K562 (cell line): ENCODE data around the gene DIPK1B. TPM values are rescaled to one million over a fixed set of nuclear protein-coding genes. Genes with fewer than 3 reads are reported as not detected.

Experiments used
- CEBPZ ChIP-seq: fragments of 150-350 bp; IDR thresholded peaks from 2 replicates; pipeline ENCODE4 v1.6.1; 2014; ENCODE audit warnings: low read depth, mild to moderate bottlenecking, low read length, borderline replicate concordance
- DEAF1 ChIP-seq: fragments of 450-650 bp; formaldehyde crosslinking; IDR thresholded peaks from 2 replicates; pipeline ENCODE4 v1.4.0; 2020; ENCODE audit warnings: mild to moderate bottlenecking, moderate library complexity
- FOS ChIP-seq: IDR thresholded peaks from 3 replicates; pipeline ENCODE4 v1.6.1; 2011; ENCODE audit not compliant: insufficient read length; ENCODE audit errors: extremely low read depth
- FOXP1 ChIP-seq: sonication (generic); formaldehyde crosslinking; IDR thresholded peaks from 2 replicates; pipeline ENCODE4 v1.8.0; 2022; ENCODE audit warnings: mild to moderate bottlenecking, missing genetic modification reagents
- JUNB ChIP-seq: fragments of 450-650 bp; formaldehyde crosslinking; conservative IDR thresholded peaks from 2 replicates; pipeline ENCODE4 v1.4.0; 2020; ENCODE audit warnings: mild to moderate bottlenecking
- KLF1 ChIP-seq: fragments of 450-650 bp; IDR thresholded peaks from 2 replicates; pipeline ENCODE4 v1.6.1; 2016; ENCODE audit warnings: missing genetic modification characterization, missing compliant biosample characterization
- MBD1 ChIP-seq: fragments of 250-450 bp; sonication (Bioruptor Pico); IDR thresholded peaks from 2 replicates; pipeline ENCODE4 v1.8.0; 2022; ENCODE audit warnings: inconsistent platforms
- POLR2B ChIP-seq: fragments of 450-650 bp; IDR thresholded peaks from 2 replicates; pipeline ENCODE4 v1.6.1; 2018; ENCODE audit warnings: low read depth; ENCODE audit not compliant: partially characterized antibody
- RB1 ChIP-seq: fragments of 450-650 bp; IDR thresholded peaks from 2 replicates; pipeline ENCODE4 v1.6.1; 2017; ENCODE audit warnings: low read depth, mild to moderate bottlenecking
- SAP30 ChIP-seq: fragments of 200-600 bp; sonication (generic); IDR thresholded peaks from 2 replicates; pipeline ENCODE4 v1.6.1; 2012; ENCODE audit warnings: borderline replicate concordance, low read depth, mild to moderate bottlenecking, moderate library complexity, low read length, control low read depth, inconsistent platforms; ENCODE audit not compliant: insufficient read depth, poor library complexity, severe bottlenecking
- SETDB1 ChIP-seq: IDR thresholded peaks from one replicate; pipeline ENCODE4 v1.6.1; 2012; ENCODE audit warnings: low read length, control low read depth, inconsistent platforms
- SMARCA4 ChIP-seq: fragments of 450-650 bp; IDR thresholded peaks from 2 replicates; pipeline ENCODE4 v1.6.1; 2016
- STAT5A ChIP-seq: IDR thresholded peaks from 2 replicates; pipeline ENCODE4 v1.6.1; 2012; ENCODE audit warnings: low read length, inconsistent platforms, borderline replicate concordance
- TARDBP ChIP-seq: fragments of 450-650 bp; IDR thresholded peaks from 2 replicates; pipeline ENCODE4 v1.6.1; 2016
- TCF7 ChIP-seq: sonication (generic); IDR thresholded peaks from 2 replicates; pipeline ENCODE4 v1.6.1; 2016; ENCODE audit warnings: antibody characterized with exemption, borderline replicate concordance
- ZNF24 ChIP-seq: fragments of 450-650 bp; IDR thresholded peaks from 2 replicates; pipeline ENCODE4 v1.6.1; 2016
- ZNF384 ChIP-seq: IDR thresholded peaks from 2 replicates; pipeline ENCODE4 v1.6.1; 2012; ENCODE audit warnings: low read depth, low read length, improper control_type of control experiment
- ZNF766 ChIP-seq: fragments of 200-800 bp; sonication (Bioruptor generic); conservative IDR thresholded peaks from 2 replicates; pipeline ENCODE4 v1.6.1; 2016; ENCODE audit warnings: missing genetic modification characterization, missing compliant biosample characterization
- polyA plus RNA-seq, 8 experiments: library from polyadenylated mRNA; depleted of rRNA in 4 of 8; stranded (reverse) in 5 of 8; unstranded in 3 of 8; fragments of >200 nt; fragmentation: Nextera tagmentation in 2 of 8; fragmentation: Illumina TruSeq in 1 of 8; extraction: Ambion mirVana in 2 of 8; extraction: Trizol in 1 of 8; gene quantifications; 2 replicates each; pipeline versions ENCODE4 v1.2.1 to v1.2.3, GENCODE V29; 2011 to 2014; ENCODE audit warnings: inconsistent platforms in 1 of 8, missing spikeins in 1 of 8
- total RNA-seq, 7 experiments: library from RNA; depleted of rRNA in 6 of 7; stranded (reverse); fragments of >200 nt in 6 of 7; fragmentation: Illumina TruSeq in 2 of 7; extraction: Trizol in 2 of 7; gene quantifications; 2 replicates each; pipeline versions ENCODE4 v1.2.1 to v1.2.3, GENCODE V29; 2011 to 2021; ENCODE audit warnings: low replicate concordance in 1 of 7
- TF ChIP-seq, protein P1 (sequence below): fragments of 450-650 bp; IDR thresholded peaks from 2 replicates; pipeline ENCODE4 v1.7.1; 2018; ENCODE audit warnings: mild to moderate bottlenecking, low read depth; ENCODE audit not compliant: partially characterized antibody

Gene DIPK1B
- total and polyA plus RNA-seq, 9 of the 15 experiments (the other 6 are each of a cell fraction or from before 2014, with no cell fraction given), result 0.08 to 22.3 (median 5.9) TPM

DNA sequence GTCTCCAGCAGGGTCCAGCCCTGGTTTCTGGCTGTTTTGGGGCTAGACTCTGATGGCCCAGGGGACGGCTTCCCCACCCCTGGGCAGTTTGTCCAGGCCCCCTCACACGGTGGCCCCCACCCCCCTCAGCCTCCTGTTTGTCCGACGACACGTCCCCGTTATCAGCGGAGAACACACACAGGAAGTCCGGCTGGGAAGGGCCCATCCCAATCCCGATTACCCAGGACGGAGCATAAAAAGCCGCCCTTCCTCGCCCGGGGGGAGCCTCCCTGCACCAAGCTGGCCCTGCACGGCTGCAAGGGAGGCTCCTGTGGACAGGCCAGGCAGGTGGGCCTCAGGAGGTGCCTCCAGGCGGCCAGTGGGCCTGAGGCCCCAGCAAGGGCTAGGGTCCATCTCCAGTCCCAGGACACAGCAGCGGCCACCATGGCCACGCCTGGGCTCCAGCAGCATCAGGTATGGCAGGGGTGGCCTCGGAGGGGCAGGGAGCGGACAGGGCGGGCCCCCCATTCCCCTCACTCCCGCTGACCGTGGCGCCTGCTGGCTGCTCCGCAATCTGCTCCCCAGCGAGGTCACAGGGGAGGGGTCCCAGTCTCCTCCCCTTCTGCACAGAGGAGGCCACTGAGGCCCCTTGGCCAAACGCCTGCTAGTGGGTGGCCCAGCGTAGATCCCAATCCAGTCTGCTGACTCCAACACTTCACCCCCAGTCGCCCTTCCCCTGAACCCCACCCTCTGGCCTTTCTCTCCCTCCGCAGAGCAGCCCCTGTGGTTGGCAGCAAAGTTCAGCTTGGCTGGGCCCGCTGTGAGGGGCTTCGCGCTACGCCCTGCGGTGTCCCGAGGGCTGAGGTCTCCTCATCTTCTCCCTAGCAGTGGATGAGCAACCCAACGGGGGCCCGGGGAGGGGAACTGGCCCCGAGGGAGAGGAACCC, 49.5 kb upstream of the DIPK1B start, which contains the start of gene EGFL7 (continued):
- TF ChIP-seq, protein P1, sequence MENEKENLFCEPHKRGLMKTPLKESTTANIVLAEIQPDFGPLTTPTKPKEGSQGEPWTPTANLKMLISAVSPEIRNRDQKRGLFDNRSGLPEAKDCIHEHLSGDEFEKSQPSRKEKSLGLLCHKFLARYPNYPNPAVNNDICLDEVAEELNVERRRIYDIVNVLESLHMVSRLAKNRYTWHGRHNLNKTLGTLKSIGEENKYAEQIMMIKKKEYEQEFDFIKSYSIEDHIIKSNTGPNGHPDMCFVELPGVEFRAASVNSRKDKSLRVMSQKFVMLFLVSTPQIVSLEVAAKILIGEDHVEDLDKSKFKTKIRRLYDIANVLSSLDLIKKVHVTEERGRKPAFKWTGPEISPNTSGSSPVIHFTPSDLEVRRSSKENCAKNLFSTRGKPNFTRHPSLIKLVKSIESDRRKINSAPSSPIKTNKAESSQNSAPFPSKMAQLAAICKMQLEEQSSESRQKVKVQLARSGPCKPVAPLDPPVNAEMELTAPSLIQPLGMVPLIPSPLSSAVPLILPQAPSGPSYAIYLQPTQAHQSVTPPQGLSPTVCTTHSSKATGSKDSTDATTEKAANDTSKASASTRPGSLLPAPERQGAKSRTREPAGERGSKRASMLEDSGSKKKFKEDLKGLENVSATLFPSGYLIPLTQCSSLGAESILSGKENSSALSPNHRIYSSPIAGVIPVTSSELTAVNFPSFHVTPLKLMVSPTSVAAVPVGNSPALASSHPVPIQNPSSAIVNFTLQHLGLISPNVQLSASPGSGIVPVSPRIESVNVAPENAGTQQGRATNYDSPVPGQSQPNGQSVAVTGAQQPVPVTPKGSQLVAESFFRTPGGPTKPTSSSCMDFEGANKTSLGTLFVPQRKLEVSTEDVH, result no peak
- TF ChIP-seq FOXP1 (CRISPR knock-in tag) (no peak), ZNF766 (CRISPR knock-in tag) (peak; percentile 67), DEAF1 (CRISPR knock-in tag) (no peak), RB1 (peak; percentile 66), MBD1 (no peak), STAT5A (peak; percentile 58), ZNF384 (no peak), FOS (no peak), SAP30 (peak; percentile 79), SETDB1 (no peak), ZNF24 (no peak), POLR2B (peak; percentile 94), TARDBP (peak; percentile 86), TCF7 (no peak), CEBPZ (no peak), JUNB (CRISPR knock-in tag) (0 out of 2 replicates have a peak, but pooled peaks have one; percentile 1), KLF1 (tag) (peak; percentile 83; the same call in 1 of the 2 replicates), SMARCA4 (peak; percentile 91)
